Thyroid gland (tissue), 4 donors: Measurements from ENCODE around the gene ITPR2. TPM values are rescaled to one million over a fixed set of nuclear protein-coding genes. Genes with fewer than 3 reads are reported as not detected.

ENCODE experiments used
- DNase-seq, 2 donors: peaks; one replicate each; pipeline ENCODE4 v3.0.0-alpha.2; 2019
- H3K27ac ChIP-seq, 3 donors: fragments of 200-600 bp; sonication (generic); 1 replicate in 2 of 3; 2 replicates in 1 of 3; pipeline ENCODE4 v1.5.1; 2016 to 2019; ENCODE audit warnings: mild to moderate bottlenecking in 1 of 3, moderate library complexity in 1 of 3
- H3K27me3 ChIP-seq: fragments of 200-600 bp; sonication (generic); one replicate; pipeline ENCODE4 v1.5.1; 2019
- H3K36me3 ChIP-seq, 2 donors: fragments of 200-600 bp; sonication (generic); one replicate each; pipeline ENCODE4 v1.5.1; 2016 to 2019
- H3K4me1 ChIP-seq, 2 donors: fragments of 200-600 bp; sonication (generic); one replicate each; pipeline ENCODE4 v1.5.1; 2017 to 2019
- H3K4me3 ChIP-seq, 3 donors: fragments of 200-600 bp; sonication (generic); replicated peaks in 1 of 3; 1 replicate in 2 of 3; 2 replicates in 1 of 3; pipeline ENCODE4 v1.5.1; 2016; ENCODE audit warnings: mild to moderate bottlenecking in 1 of 3
- H3K9me3 ChIP-seq: fragments of 200-600 bp; sonication (generic); one replicate; pipeline ENCODE4 v1.5.1; 2017
- POLR2A ChIP-seq, 2 donors: fragments of 450-650 bp; IDR thresholded peaks; one replicate each; pipeline ENCODE4 v1.6.1; 2017; ENCODE audit warnings: antibody characterized with exemption in 2 of 2, mild to moderate bottlenecking in 2 of 2, moderate library complexity in 1 of 2
- WGBS, 2 donors: methylation state at CpG; one replicate each; pipeline ENCODE4 v1.1.5; 2017; 5-methylcytosine and 5-hydroxymethylcytosine counted together
- intact Hi-C: fragments of 100-400 bp; cut with DNase I; formaldehyde crosslinking; loops from one replicate; pipeline ENCODE4 v1.15.1; 2023
- total RNA-seq, 4 donors: library from RNA; depleted of rRNA; stranded (reverse); fragments of >200 nt; gene quantifications; one replicate each; pipeline ENCODE4 v1.2.3, GENCODE V29; 2016
- TF ChIP-seq, protein P1 (sequence below), 6 experiments: fragments of 200-600 bp in 3 of 6; fragments of 450-650 bp in 3 of 6; sonication (generic) in 3 of 6; IDR thresholded peaks; one replicate each; pipeline ENCODE4 v1.5.1; 2016 to 2019; ENCODE audit warnings: antibody characterized with exemption in 6 of 6, mild to moderate bottlenecking in 2 of 6, inconsistent platforms in 1 of 6, moderate library complexity in 1 of 6

The ITPR2 gene
- total RNA-seq, 4 donors from 2014 or later = 24.4 to 39.7 (median 33.7) TPM

DNA sequence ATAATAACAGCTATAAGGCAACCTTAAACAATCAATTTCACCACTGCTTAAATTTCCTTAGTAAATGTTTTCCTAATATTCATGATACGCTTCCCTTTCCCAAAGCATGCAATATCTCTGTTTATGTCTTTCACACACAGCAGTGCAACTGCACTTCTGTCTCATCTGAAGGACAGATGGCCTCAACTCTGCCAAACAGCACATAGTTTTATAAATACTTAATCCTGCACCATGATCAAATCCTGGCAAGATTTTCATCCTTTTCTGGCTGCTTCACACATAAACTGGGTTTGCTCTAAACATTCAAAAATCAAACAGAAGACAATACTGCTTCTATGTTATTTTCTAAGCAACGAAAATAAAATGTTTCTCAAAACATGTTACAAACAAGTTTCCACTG is 266.3 kb downstream of the ITPR2 start:
- 84 to 89% methylated on average over 2 of the region's 2 CpGs for WGBS, 2 donors
- intact Hi-C loops = no loop called here
- no peaks in the 10 kb centered on the region for H3K36me3 ChIP-seq
- no peak overlapping the region for H3K27ac ChIP-seq
- no peaks in the 10 kb centered on the region for H3K27me3 ChIP-seq
- DNase-seq = no peak
- H3K9me3 ChIP-seq = no peaks in the 10 kb centered on the region
- H3K4me1 ChIP-seq = no peaks in the 10 kb centered on the region
- TF ChIP-seq, protein P1, sequence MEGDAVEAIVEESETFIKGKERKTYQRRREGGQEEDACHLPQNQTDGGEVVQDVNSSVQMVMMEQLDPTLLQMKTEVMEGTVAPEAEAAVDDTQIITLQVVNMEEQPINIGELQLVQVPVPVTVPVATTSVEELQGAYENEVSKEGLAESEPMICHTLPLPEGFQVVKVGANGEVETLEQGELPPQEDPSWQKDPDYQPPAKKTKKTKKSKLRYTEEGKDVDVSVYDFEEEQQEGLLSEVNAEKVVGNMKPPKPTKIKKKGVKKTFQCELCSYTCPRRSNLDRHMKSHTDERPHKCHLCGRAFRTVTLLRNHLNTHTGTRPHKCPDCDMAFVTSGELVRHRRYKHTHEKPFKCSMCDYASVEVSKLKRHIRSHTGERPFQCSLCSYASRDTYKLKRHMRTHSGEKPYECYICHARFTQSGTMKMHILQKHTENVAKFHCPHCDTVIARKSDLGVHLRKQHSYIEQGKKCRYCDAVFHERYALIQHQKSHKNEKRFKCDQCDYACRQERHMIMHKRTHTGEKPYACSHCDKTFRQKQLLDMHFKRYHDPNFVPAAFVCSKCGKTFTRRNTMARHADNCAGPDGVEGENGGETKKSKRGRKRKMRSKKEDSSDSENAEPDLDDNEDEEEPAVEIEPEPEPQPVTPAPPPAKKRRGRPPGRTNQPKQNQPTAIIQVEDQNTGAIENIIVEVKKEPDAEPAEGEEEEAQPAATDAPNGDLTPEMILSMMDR (IDR thresholded peaks at IDR 0.05) = no peak
- TF ChIP-seq POLR2A (IDR thresholded peaks at IDR 0.05) = no peak
- H3K4me3 ChIP-seq = no peak overlapping the region

DNA sequence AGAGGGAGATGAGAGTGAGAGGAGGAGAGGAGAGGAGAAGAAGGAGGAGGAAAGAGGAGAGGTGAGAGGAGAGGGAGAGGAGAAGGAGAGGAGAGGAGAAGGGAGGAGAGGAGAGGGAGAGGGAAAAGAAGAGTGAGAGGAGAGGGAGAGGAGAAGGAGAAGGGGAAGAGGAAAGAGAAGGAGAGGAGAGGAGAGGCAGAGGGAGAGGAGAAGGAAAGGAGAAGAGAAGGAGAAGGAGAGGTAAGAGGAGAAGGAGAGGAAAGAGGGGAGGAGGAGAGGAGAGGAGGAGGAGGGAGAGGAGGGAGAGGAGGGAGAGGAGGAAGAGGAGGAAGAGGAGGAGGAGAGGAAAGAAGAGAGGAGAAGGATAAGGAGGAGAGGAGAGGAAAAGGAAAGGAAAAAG is 266.8 kb downstream of the ITPR2 start:
- DNase-seq = no peak
- no peak for TF ChIP-seq POLR2A (IDR thresholded peaks at IDR 0.05)
- TF ChIP-seq, protein P1 (IDR thresholded peaks at IDR 0.05) = no peak
- no peaks in the 10 kb centered on the region for H3K4me1 ChIP-seq
- H3K36me3 ChIP-seq = no peaks in the 10 kb centered on the region
- H3K27me3 ChIP-seq = no peaks in the 10 kb centered on the region
- H3K4me3 ChIP-seq = no peak overlapping the region
- intact Hi-C loops = no loop called here
- H3K27ac ChIP-seq = no peak overlapping the region
- no peaks in the 10 kb centered on the region for H3K9me3 ChIP-seq

DNA sequence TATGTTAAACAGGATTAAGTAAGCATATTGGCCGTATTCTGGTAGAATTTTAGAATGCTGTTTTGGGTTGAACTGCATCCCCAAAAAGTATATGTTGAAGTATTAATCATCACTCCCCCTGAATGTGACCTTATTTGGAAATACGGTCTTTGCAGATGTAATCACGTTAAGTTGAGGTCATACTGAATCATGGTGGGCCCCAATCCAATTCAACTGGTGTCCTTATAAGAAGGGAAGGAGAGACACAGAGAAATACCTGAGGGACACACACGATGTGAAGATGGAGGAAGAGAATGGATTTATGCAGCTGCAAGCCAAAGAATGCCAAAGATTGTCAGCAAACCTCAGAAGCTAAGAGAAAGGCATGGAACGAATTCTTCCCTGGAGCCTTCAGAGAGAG is 268.6 kb downstream of the ITPR2 start:
- no peaks in the 10 kb centered on the region for H3K27me3 ChIP-seq
- WGBS, 2 donors = 68 to 76% methylated on average over 5 of the region's 5 CpGs
- DNase-seq = no peak
- H3K4me3 ChIP-seq = no peak overlapping the region
- H3K9me3 ChIP-seq = no peaks in the 10 kb centered on the region
- no peaks in the 10 kb centered on the region for H3K4me1 ChIP-seq
- H3K27ac ChIP-seq = no peak overlapping the region
- intact Hi-C loops = no loop called here
- TF ChIP-seq POLR2A (IDR thresholded peaks at IDR 0.05) = no peak
- TF ChIP-seq, protein P1 (IDR thresholded peaks at IDR 0.05) = no peak
- H3K36me3 ChIP-seq = no peaks in the 10 kb centered on the region

DNA sequence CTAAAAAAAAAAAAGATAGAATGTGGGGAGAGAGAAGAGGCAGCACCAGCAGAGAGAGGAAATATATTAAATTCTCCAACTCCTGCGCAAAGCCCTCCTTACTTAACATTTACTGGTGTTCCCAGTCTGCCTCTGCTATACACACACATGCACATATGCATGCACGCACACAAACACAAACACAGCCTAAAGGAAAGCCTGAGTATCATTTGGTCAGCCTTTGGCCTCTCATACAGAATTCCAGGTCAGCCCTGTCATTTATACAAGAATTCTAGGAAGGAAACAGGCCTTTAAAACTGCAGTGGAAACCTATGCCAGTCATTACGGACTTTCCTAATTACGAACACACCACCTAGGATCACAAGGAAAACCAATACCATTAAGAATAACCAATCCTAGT is 269.4 kb downstream of the ITPR2 start:
- H3K4me3 ChIP-seq = no peak overlapping the region
- DNase-seq = no peak
- H3K36me3 ChIP-seq = no peaks in the 10 kb centered on the region
- H3K9me3 ChIP-seq = no peaks in the 10 kb centered on the region
- intact Hi-C loops = no loop called here
- H3K27ac ChIP-seq = no peak overlapping the region
- WGBS, 2 donors = 92 to 95% methylated on average over 4 of the region's 4 CpGs
- TF ChIP-seq POLR2A (IDR thresholded peaks at IDR 0.05) = no peak
- TF ChIP-seq, protein P1 (IDR thresholded peaks at IDR 0.05) = no peak
- no peaks in the 10 kb centered on the region for H3K4me1 ChIP-seq
- H3K27me3 ChIP-seq = no peaks in the 10 kb centered on the region

DNA sequence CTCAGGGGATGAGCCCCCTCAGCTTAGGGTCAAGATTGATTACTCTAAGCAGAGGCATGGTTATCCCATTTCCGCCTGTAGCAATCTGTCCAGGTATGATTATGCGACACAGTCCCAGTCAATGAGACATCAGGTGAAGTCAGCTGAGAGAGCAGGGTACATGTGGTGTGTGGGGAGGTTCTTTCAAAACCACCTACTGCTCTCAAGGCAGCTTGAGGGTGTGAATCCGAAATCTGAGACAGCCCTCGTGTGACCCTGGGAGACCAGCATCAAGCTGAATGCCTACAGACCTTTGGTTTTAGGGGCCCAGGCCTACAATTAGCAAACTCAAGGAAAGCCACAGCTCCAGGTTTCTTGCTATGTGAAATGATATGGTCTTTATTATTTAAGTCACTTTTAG is 275.7 kb downstream of the ITPR2 start:
- H3K27ac ChIP-seq = no peak overlapping the region
- no peak overlapping the region for H3K4me3 ChIP-seq
- DNase-seq = no peak
- WGBS, 2 donors = 96% methylated on average over 4 of the region's 4 CpGs
- no peaks in the 10 kb centered on the region for H3K36me3 ChIP-seq
- H3K27me3 ChIP-seq = no peaks in the 10 kb centered on the region
- no peaks in the 10 kb centered on the region for H3K9me3 ChIP-seq
- intact Hi-C loops = no loop called here
- TF ChIP-seq POLR2A (IDR thresholded peaks at IDR 0.05) = no peak
- TF ChIP-seq, protein P1 (IDR thresholded peaks at IDR 0.05) = no peak
- no peaks in the 10 kb centered on the region for H3K4me1 ChIP-seq
